Activated CD4-positive, alpha-beta T cell treated with anti-CD3 and anti-CD28 coated beads, Interleukin-2, amount 50 U/mL, for 1 hour (primary cell): ENCODE measurements around the gene SLC25A47.
"Not testable (repeated sequence)": the region's sequence is repeated elsewhere in the genome, so short reads cannot be mapped to it uniquely, and the experiment has no call there.

Experiments used
- DNase-seq: peaks from one replicate; pipeline ENCODE4 v3.0.0-alpha.2; 2020

The SLC25A47 gene

DNA sequence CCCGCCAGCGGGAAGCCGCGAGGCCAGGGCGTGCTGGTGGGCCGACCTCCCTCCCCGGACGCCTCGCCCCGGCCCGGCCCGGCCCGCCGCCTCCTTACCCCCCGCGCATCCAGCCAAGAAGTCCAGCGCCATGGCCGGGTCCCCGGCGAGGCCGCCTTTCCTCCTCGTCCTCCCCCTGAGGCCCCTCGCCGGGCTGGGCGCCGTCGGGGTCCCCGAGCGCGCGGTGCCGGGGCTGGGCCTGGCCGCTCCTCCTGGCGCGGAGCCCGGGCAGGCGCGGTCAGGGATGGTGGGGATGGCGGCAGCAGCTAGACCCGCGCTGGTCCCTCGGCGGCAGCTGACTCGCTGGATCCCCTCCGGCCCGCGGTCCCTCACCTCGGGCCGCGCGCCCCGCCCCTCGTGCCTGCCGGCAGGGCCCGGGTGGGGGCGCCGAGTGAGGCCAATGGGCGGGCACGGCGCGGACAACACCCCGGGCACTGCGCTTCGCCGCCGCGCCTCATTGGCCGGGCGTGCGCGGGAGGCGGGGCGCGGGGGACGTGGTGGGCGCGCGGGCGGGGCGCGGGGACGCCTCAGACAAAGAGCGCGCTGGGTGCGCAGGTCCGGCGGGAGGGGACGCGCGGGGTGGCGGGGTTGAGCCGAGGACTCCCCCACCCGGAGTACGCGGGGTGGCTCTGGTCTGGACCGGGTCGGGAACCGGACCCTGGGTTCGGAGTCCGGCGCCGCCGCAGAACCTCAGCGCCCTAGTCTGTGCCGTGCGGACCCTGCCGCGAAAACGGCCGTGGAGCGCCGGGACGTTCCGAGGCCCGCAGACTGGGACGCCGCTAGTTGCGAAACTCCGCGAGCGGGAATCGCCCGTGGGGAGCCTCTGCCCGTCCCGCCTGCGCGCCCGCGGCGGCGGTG, 16.8 kb upstream of the SLC25A47 start, which contains the start of gene SLC25A29:
SLC25A29 (minus strand) TSS at position 344 of the 897 bp plus-strand sequence; CDS start at position 132, 212 bp downstream.
- peak; percentile 60 for DNase-seq

DNA sequence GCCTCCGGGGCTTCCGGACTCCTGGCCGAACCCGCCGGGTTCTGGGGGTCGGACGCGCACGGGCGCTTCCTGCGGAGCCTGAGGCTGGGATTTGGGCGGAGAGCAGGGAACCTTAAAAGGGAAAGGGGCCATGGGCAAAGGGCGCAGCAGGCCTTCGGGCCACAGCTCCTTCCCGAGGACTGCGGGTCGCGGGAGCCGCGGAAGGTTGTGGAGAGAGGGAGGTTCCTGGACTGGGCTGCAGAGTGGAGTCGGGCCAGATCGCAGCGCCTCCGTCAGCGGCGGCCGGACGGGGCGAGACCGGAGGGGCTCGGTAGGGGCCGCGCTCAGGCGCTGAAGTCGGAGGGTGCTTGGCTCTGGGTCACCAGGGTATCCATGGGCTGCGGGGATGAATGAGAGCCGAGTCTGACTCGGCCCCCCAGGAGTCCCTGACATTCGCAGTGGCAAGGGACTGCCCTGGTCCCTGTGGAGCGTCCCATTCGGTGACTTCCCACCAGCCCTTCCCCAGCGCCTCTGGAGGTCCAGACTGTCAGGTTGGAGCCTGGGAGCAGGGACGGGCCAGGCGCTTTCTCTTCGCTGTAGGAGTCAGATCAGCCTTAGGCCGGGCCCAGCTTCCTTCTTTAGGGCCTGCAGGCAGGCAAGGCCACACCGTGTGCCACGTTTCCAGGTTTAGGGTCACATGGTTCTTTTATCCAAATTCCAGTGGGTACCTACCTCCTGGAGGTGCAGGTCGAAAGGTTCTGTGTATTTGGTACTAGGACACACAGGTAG, 16.0 kb upstream of the SLC25A47 start:
- DNase-seq = no peak

DNA sequence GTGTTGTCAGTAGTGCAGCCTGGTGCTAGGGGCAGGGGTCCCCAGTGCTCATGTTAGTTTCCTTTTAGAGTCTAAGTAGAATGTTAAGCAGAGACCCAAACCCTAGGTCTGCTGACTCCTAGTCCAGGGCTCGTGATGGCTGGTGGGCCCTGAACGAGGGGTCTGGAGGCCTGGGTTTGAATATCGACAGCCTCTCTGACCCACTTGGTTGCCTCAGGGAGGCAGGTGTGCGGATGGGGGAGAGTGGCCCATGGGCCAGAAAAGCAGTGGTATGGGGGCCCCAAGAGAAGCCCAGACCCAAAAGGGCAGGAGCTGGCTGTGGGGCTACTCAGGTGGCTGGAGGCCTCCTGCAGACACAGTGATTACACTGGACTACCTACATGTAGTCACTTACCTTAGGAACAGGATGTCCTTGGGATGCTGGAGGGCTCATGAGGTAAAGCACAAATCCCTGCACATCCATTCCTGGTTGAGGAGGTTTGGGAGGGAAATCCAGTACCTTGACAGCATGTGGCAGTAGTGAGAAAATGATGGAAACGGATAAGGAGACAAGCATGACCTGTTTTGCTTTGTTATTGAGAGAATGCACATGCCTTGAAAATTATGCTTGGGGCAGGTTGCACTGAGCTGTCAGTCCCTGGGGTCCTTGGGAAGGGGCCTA, 15.2 kb upstream of the SLC25A47 start:
- DNase-seq = no peak

DNA sequence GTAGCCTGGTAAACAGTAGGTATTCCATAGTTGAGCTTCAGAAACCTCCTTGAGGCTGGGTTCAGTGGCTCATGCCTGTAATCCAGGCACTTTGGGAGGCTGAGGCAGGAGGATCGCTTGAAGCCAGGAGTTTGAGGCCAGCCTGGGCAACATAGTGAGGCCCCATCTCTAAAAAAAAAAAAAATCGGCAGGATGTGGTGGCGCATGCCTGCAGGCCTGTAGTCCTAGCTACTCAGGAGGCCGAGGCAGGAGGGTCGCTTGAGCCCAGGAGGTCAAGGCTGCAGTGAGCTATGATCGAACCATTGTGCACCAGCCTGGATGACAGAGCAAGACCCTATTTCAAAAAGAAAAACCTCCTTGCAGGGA, 14.7 kb upstream of the SLC25A47 start:
- not testable (repeated sequence) for DNase-seq

DNA sequence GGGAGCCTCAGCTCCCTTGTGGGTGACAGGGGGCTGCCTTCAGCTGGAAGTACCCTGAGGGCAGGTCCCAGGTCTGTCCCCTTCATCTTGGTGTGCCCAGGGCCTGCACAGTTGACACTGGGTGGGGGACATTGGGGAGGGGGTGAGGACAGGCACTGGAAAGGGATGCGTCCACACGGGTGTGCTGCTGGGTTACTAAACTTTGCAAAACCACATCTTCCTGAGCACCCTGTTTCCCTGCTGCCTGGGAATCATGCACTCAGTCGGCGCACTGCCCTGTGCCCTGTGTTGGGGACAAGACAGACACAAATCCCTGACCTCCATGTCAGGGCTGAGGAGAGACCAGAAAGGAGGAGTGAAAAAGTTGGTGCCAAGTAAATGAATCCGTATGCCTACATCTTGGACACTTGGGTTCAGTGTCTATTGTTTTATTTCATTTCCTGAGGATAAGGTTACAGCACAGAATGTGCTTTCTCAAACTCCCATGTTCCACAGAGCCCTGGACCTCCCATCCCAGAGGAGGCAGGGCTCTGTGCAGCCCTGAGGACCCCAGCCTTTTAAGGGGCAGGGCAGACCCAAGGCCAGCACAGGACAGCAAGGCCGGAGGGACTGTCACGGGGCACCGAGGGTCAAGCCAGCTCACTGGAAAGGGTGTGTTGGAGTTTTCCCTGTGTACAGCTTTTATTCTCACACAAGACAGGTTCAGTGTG, 14.0 kb upstream of the SLC25A47 start:
- no peak for DNase-seq

DNA sequence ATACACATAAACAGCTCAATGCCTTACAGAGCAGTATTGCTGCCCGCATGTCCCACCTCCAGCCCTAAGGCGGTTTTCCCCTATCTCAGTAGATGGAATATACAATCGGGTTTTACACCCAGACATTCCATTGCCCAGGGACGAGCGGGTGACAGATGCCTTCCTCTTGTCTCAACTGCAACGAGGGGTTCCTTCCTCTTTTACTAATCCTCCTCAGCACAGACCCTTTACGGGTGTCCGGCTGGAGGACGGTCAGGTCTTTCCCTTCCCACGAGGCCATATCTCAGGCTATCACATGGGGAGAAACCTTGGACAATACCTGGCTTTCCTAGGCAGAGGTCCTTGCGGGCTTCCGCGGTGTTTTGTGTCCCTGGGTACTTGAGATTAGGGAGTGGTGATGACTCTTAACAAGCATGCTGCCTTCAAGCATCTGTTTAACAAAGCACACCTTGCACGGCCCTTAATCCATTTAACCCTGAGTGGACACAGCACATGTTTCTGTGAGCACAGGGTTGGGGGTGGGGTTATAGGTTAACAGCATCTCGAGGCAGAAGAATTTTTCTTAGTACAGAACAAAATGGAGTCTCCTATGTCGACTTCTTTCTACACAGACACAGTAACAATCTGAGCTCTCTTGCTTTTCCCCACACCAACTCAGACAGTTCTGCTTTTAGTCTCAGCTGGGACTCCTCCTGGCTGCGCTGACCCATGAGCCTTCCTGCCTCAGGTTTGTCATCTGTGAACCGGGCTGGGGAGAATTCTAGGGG, 10.8 kb upstream of the SLC25A47 start:
- DNase-seq = not testable (repeated sequence)

DNA sequence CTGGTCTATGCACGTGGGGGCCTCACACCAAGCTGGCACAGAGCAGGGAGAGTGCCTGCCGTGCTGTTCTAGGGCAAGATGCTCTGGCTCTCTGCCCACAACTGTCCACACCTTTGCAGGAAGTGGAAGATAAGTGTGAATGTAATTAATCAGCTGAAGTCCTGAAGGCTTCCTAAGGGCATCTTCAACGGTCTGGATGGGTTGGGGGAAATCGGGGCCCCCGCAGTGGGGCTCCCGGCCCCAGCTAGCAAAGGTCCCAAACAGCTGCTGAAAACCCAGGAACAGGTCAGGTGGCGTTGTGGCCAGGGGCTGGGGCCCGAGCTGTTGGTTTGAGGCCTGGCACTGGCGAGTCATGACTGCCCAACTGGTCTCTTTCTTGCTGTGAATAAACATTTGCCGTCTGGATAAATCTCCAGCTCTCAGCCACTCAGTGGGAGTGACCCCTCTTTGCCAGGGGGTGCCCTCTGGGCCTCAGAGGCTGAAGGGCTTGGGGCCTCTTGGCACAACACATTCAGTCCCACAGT, 10.2 kb upstream of the SLC25A47 start:
- no peak for DNase-seq

DNA sequence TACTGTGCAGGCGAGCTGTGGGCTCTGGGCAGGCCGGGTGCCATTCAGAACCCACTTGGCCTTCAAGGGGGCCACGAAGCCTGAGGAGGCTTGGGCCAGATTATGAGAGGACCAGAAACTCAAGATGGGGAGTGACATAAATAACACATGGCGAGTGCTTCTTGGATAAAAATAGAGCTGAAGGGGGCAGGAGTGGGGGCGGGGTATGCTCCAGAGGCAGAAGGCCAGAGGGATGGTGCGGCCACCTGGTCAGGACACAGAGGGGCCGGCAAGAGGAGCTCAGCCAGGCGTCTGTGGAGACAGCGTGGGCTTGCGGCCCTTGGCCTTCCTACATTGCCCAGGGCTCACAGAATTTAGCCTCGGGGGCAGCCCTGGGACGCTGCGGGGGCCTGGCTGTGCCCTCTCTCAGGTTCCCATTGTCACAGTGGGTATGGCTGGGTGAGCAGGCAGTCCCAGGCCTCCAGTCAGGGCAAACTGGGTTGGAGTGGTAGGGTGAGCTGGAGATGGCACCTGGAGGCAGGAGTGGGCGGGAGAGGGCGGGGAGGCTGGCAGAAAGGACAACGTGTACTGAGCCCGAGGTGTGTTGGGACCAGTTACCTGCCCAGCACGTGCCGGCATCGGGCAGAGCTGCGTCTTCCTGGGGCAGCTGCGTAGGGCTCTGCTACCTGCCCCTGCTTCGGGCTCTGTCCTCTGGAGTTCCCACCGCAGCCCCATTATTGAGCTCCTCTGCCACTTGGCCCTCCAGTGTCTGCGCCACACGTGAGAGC, 9.5 kb upstream of the SLC25A47 start:
- no peak for DNase-seq

DNA sequence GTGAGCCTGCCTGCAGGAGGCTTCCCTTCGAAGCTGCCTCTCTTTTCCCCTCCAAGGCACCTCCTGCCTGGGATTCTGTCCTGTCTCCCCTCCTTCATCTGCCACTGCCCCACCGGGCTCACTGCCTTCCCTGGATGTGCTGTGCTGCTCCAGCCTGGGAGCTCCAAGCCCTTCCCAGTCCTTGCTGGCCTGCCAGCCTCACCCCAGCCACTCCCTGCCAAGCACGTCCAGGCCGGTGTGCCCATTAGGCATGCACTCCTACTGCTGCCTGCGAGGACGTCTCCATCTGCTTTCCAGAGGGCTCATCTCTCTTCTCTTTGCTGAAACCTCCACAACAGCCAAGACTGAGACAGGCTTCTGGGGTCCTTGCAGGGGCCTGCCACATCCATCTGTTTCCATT, 8.4 kb upstream of the SLC25A47 start:
- DNase-seq = no peak

DNA sequence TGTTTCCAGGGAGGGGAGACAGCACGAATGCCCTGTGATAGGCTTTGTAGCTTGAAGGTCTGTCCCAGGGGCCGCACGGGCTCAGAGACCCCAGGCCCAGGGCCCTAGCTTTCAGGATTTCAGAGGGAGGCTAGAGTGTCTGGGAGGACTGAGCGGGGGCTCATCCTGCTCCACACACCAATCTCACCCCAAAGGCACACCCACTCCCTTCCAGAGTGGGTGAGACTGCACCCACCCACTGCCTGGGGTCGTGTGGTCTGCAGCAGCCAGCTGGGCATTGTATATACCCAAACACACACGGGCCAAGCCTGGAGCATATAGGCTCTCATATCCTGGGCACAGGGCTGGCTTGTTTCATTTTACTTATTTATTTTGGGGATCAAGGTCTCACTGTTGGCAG, 5.8 kb upstream of the SLC25A47 start:
- DNase-seq = no peak

DNA sequence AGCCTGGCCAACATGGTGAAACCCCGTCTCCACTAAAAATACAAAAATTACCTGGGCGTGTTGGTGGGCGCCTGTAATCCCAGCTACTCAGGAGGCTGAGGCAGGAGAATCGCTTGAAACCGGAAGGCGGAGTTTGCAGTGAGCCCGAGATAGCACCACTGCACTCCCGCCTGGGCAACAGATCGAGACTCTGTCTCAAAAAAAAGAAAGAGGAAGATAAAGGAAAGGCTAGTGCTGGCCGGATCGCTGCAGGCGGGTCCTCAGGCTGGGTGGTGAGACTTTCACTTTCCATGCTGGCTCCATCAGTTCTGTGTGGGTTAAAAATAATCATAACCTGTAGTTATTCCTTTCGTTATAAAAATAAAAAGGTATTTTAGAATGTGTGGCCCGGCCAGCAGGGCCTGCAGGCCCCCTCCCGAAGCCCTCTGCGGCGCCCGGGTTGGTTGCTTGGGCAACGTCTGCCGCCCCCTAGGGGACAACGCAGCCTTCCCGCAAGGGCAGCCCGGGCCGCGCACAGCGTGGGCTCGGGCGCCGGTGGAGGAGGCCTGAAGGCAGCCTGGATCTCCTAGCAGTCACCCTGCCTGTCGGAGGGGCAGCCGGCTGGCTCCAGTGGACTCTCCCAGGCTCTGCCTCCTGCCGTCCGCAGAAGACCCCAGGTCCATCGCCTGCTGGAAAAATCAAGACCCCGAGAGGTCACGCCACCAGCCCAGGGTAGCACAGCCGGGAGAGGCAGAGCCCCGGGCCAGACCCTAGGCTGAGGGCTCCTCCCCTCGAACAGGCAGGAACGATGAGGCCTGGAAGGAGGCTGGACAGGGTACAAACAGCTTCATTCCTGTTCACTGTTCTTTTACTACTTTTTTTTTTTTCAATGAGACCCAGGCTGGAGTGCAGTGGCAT, 5.0 kb upstream of the SLC25A47 start:
- peak; percentile 68 for DNase-seq

DNA sequence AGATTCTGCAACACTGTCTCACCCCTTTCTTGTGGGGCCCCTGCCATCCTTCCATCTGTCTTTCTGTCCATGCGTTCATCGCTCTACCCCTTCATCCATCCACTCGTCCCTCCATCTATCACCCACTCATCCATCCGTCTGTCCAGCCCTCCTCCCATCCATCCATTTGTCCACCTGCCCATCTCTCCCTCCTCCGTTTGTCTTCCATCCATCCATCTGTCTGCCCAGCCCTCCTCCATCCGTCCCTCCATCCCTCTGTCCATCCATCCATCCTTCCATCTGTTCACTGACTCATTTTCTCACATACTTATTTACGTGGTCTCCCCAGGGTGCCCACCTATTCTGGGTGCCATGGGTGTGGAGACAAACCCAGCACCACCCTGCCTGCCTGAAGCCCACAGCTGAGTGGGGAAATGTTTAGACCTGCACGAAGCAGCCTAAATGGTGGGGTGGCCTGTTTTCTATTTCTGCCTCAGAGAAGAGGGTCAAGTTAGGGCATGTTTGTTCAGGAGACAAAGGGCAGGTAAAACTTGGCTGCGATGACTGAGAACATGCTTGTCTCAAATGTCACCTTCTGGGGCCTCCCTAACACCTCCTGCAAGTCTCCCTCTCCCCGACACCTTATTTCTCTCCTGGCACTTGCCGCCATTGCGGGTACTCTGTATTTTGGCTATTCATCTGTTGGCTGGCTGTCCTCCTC, 2.8 kb upstream of the SLC25A47 start:
- DNase-seq = no peak

DNA sequence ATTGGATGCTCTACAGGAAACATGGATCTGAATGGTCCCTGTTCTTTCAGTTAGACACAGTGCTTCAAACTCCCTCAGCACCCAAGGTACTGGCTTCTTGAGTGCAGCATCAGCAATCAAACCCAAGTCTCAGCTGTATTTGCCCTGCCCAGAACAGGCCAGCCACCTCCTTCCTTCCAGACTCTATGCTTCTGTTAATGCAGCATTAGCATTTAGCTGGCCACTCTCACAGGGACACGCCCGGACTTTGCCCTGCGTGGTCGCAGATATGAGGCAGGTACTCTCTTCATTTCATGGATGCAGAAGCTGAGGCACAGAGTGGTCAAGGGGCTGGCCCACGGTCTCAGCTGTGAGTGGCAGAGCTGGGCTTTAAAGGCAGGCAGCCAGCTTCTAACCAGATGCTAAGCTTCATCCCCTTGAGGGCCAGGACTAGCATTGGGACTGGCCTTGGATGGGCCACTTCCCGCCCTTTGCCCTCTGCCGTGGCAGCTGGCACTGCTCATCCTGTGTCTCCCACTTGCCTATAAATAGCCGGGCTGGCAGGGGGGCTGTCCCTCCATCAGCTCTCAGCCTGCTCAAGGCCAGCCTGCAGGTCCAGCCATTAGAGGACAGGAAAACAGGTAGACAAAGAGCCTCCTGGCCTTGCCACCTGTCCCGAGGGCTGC, 1.5 kb upstream of the SLC25A47 start:
- DNase-seq = no peak

DNA sequence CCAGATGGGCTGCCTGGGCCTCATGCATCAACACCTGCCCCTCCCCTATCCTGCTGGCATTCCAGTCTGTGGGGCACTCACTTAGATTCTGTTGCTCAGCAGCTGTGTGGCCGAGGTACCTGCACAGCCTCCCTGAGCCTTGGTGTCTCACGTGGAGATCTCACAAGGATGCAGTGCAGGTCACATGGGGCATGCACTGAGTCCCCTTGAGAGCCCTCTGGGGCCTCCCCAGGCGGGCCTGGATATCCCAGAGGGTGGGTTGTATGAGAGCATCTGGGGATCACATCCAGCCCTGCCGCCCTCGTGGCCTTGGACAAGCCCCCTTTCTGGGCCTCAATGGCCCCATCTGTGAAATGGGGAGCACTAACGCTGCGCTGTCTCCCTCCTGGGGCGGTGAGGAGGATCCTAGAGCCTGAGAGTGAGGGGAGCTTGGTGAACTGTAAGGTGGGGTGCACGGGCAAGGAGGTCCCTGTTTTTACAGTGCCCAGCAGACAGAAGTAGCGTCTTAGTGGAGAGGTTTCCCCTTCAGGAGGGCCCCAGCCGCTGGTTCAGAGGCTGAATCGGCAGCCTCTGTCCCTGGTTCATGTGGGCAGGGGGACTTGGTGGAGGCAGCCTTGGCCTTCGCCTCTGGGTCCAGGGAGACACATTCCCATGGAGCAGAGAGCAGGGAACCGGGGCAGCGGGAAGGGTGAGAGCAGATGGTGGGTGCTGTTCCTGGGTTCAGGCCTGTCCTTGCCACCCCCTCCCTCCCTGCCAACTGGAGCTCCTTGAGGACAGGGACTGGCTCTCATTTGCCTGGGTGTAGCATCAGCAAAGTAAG, 791 bp upstream of the SLC25A47 start:
- DNase-seq = no peak

DNA sequence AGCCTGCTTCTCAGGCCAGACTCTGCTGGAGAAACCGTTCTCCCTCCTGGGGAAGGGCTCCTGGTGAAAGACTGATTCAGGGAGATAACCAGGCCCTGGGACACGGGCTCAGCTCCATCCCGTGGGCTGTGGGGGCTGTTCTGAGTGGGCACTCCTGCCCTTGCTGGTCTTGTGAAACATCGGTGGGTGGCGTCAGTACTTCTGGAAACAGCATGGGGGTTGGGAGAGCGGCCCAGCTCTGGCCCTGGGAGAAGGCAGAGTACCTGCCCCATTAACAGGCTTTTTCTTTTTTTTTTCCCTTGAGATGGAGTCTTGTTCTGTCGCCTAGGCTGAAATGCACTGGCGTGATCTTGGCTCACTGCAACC, 786 bp downstream of the SLC25A47 start:
- no peak for DNase-seq

DNA sequence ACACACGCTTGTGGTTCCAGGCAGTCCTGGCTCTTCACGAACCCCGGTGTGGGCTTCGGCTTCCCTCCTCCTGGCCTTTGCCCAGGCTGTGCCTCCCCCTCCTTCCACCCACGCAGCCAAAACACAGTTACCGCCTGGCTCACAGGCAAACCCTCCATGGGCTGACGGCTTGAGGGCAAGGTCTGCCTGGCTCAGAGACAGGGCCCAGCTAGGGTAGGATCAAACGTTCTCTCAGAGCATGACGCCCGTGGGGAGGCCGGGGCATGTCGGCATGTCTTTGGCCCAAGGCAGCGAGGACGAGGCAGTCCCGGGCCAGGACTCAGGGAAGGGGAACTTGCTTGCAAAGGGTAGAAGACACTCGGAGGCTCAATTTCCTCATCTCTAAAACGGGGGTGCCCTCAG, 2.1 kb downstream of the SLC25A47 start:
- DNase-seq = no peak

DNA sequence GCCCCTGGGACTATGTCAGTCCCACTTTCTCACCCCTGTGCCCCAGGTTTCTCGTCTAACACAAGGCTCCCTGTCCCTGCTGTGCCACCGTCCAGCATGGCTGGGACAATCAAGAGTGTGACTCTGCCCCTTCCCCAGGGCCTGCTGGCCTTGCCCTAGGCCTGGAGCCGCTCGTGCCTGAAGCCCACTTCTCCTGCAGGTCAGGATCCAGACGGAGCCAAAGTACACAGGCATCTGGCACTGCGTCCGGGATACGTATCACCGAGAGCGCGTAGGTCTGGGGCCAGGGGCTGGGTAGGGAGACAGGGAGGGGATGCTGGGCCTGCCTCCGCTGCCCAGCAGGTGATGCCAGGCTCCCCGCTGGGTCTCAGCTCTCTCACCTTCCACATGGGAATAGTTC, 2.8 kb downstream of the SLC25A47 start:
- DNase-seq = no peak

DNA sequence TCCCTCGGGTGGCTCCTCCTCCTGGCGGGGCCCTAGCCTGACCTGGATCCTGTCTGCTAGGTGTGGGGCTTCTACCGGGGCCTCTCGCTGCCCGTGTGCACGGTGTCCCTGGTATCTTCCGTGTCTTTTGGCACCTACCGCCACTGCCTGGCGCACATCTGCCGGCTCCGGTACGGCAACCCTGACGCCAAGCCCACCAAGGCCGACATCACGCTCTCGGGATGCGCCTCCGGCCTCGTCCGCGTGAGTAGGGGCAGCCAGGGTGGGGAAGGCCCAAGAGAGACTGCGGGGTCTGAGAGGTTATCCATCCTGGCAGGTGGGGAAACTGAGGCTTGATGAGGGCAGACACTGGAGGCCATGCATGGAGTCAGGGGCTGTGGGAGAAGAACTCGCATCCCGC, 4.0 kb downstream of the SLC25A47 start:
- no peak for DNase-seq
